Ishikawa (cell line): Measurements from ENCODE around the gene ARHGAP22.

Experiments used
- CEBPB ChIP-seq: IDR thresholded peaks from 2 replicates; pipeline ENCODE4 v1.6.1; 2012
- CREB1 ChIP-seq: IDR thresholded peaks from 2 replicates; pipeline ENCODE4 v1.6.1; 2012; ENCODE audit warnings: low read depth
- EGR1 ChIP-seq: IDR thresholded peaks from 2 replicates; pipeline ENCODE4 v1.6.1; 2012
- EP300 ChIP-seq: IDR thresholded peaks from 2 replicates; pipeline ENCODE4 v1.6.1; 2012; ENCODE audit warnings: borderline replicate concordance
- FOXM1 ChIP-seq: IDR thresholded peaks from 2 replicates; pipeline ENCODE4 v1.6.1; 2012; ENCODE audit warnings: low read depth, borderline replicate concordance
- NFIC ChIP-seq: IDR thresholded peaks from 2 replicates; pipeline ENCODE4 v1.6.1; 2012
- RAD21 ChIP-seq: IDR thresholded peaks from 2 replicates; pipeline ENCODE4 v1.6.1; 2012; ENCODE audit warnings: low read depth
- TAF1 ChIP-seq: IDR thresholded peaks from 2 replicates; pipeline ENCODE4 v1.6.1; 2012; ENCODE audit warnings: low read depth, mild to moderate bottlenecking
- TCF12 ChIP-seq: IDR thresholded peaks from 2 replicates; pipeline ENCODE4 v1.6.1; 2012; ENCODE audit warnings: low read depth
- TEAD4 ChIP-seq: IDR thresholded peaks from 2 replicates; pipeline ENCODE4 v1.6.1; 2012
- YY1 ChIP-seq: IDR thresholded peaks from 2 replicates; pipeline ENCODE4 v1.6.1; 2012; ENCODE audit warnings: low read depth
- ZBTB7A ChIP-seq: IDR thresholded peaks from 2 replicates; pipeline ENCODE4 v1.6.1; 2012; ENCODE audit warnings: low read depth
- TF ChIP-seq, protein P1 (sequence below): IDR thresholded peaks from 2 replicates; pipeline ENCODE4 v1.6.1; 2012
- TF ChIP-seq, protein P2 (sequence below): IDR thresholded peaks from 2 replicates; pipeline ENCODE4 v1.6.1; 2012; ENCODE audit warnings: low read depth, mild to moderate bottlenecking
- TF ChIP-seq, protein P3 (sequence below): IDR thresholded peaks from 2 replicates; pipeline ENCODE4 v1.6.1; 2012

Gene ARHGAP22

DNA sequence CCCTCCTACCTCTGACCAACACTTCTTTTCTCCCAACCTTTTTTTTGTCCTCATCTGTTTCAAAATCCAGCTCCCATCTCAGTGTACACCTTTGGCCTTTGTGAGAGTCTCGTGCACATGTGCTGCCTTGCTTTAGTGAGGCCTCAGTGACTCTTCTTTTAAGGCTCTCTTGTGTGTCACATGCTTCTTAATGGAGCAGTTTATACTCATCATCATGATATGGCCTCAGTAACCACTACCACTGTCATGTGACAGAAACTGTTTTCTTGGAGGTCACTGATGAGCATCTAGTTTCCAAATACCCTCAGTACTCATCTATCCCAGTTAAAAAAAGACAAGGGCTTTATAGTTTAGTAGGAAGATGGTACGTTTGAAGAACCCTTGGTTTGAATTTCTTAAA, 8.1 kb upstream of the ARHGAP22 start:
- TF ChIP-seq FOXM1 (no peak), NFIC (no peak), YY1 (no peak), ZBTB7A (no peak), CREB1 (no peak), CEBPB (no peak), EP300 (no peak), TCF12 (no peak), RAD21 (no peak), TEAD4 (no peak), EGR1 (no peak), TAF1 (no peak)
- TF ChIP-seq, protein P1, sequence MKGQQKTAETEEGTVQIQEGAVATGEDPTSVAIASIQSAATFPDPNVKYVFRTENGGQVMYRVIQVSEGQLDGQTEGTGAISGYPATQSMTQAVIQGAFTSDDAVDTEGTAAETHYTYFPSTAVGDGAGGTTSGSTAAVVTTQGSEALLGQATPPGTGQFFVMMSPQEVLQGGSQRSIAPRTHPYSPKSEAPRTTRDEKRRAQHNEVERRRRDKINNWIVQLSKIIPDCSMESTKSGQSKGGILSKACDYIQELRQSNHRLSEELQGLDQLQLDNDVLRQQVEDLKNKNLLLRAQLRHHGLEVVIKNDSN: no peak
- TF ChIP-seq, protein P2, sequence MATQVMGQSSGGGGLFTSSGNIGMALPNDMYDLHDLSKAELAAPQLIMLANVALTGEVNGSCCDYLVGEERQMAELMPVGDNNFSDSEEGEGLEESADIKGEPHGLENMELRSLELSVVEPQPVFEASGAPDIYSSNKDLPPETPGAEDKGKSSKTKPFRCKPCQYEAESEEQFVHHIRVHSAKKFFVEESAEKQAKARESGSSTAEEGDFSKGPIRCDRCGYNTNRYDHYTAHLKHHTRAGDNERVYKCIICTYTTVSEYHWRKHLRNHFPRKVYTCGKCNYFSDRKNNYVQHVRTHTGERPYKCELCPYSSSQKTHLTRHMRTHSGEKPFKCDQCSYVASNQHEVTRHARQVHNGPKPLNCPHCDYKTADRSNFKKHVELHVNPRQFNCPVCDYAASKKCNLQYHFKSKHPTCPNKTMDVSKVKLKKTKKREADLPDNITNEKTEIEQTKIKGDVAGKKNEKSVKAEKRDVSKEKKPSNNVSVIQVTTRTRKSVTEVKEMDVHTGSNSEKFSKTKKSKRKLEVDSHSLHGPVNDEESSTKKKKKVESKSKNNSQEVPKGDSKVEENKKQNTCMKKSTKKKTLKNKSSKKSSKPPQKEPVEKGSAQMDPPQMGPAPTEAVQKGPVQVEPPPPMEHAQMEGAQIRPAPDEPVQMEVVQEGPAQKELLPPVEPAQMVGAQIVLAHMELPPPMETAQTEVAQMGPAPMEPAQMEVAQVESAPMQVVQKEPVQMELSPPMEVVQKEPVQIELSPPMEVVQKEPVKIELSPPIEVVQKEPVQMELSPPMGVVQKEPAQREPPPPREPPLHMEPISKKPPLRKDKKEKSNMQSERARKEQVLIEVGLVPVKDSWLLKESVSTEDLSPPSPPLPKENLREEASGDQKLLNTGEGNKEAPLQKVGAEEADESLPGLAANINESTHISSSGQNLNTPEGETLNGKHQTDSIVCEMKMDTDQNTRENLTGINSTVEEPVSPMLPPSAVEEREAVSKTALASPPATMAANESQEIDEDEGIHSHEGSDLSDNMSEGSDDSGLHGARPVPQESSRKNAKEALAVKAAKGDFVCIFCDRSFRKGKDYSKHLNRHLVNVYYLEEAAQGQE: no peak
- TF ChIP-seq, protein P3, sequence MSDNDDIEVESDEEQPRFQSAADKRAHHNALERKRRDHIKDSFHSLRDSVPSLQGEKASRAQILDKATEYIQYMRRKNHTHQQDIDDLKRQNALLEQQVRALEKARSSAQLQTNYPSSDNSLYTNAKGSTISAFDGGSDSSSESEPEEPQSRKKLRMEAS: no peak

DNA sequence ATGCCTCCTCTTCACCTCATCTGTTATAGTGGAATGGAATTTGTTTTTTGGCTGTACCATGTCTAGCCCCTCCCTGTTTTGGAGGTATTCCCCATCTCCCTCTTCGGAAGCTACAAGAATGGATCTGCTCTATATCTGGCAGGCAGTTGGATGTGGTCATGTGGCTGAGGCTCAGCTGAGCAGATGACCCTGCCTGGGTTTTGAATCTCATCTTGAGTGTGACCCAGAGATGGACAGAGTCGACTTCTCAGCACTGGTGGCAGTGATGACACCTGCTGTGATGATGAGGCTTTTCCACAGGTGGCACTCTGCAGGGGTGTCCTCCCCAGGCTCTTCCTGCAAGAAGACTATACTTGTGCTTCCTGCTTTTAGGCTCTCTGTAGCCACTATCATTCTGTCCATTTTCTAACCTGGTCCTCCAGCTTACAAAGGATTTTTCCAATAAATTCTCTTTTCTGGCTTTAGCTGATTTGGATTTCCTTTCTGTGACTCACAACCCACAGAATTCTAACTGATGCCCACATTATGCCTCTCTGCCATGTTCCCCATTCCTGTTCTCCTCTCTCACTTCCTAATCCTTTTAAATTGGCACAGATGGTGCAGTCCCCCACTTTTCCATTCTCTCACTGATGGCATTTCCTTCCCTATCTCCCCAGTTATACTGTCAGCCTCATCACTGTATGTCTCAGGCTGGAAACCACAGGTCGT, 7.5 kb upstream of the ARHGAP22 start:
- TF ChIP-seq, protein P2: no peak
- TF ChIP-seq, protein P1: no peak
- TF ChIP-seq, protein P3: no peak
- TF ChIP-seq CEBPB (no peak), TCF12 (no peak), FOXM1 (no peak), CREB1 (no peak), NFIC (no peak), YY1 (no peak), ZBTB7A (no peak), EP300 (no peak), EGR1 (no peak), TEAD4 (no peak), TAF1 (no peak), RAD21 (no peak)

DNA sequence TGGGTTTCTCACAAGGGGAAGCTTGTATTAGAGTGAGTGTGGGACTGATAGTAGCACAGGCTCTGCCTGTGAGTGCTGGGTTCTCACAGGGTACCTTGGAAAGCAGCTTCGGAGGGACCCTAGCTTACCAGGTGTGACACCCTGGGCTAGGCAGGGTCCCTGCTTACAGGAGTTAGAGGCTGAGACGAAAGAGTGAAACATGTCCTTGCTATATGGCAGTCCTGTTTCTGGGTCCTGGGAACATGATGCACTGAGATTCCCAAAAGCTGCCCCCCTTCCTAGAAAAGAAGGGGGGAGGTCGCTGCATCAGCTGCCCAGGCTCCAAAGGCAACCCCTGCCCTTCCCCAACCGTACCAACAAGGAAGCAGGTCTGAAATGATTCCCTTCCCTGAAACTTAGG, 6.3 kb upstream of the ARHGAP22 start:
- TF ChIP-seq RAD21 (no peak), TEAD4 (no peak), NFIC (no peak), ZBTB7A (no peak), CEBPB (no peak), YY1 (no peak), EGR1 (no peak), TCF12 (no peak), EP300 (no peak), TAF1 (no peak), FOXM1 (no peak), CREB1 (no peak)
- TF ChIP-seq, protein P2: no peak
- TF ChIP-seq, protein P1: no peak
- TF ChIP-seq, protein P3: no peak
